ENCODE results near the gene APBA1. TPM values are rescaled to one million over a fixed set of nuclear protein-coding genes. Genes with fewer than 3 reads are reported as not detected.

APBA1 gene
- total RNA-seq, 1 donor from 2014 or later, result under 0.01 TPM

GRCh38 chr9:69556707-69557106, 115.5 kb downstream of the APBA1 start:
- FAIRE-seq (no peak), DNase-seq (ENCODE audit: low read depth) (no peak)
- Histone ChIP-seq H3K36me3 (ENCODE audit: control insufficient read depth, insufficient read depth, low read length) (no peaks in the 10 kb centered on the region), H3K27me3 (ENCODE audit: control insufficient read depth, insufficient read depth, low read length) (peaks cover 3% of the 10 kb centered on the region), H3K4me3 (ENCODE audit: low read depth, low read length) (no peak overlapping the region)
- TF ChIP-seq, protein P1, sequence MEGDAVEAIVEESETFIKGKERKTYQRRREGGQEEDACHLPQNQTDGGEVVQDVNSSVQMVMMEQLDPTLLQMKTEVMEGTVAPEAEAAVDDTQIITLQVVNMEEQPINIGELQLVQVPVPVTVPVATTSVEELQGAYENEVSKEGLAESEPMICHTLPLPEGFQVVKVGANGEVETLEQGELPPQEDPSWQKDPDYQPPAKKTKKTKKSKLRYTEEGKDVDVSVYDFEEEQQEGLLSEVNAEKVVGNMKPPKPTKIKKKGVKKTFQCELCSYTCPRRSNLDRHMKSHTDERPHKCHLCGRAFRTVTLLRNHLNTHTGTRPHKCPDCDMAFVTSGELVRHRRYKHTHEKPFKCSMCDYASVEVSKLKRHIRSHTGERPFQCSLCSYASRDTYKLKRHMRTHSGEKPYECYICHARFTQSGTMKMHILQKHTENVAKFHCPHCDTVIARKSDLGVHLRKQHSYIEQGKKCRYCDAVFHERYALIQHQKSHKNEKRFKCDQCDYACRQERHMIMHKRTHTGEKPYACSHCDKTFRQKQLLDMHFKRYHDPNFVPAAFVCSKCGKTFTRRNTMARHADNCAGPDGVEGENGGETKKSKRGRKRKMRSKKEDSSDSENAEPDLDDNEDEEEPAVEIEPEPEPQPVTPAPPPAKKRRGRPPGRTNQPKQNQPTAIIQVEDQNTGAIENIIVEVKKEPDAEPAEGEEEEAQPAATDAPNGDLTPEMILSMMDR (IDR thresholded peaks at IDR 0.05; ENCODE audit: insufficient read depth, low read length, severe bottlenecking), result no peak

DNA sequence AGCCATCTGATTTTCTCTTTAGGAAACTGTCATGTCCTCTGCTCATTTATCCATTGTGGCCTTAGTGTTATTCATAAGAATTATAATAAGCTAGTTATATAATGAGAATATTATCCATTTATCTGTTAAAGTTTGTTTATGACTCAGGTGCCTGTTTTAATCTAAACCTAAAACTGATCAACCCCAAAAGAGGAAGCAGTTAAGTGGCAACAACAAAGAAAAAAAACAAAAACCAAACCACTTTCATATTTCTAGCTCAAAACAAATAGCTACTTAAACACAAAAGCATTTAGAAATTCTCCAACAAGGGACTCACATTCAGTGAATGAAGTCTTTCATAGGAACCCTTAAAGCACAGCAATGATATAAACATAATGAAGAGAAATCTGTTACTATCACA, 116.4 kb downstream of the APBA1 start:
- FAIRE-seq (no peak), DNase-seq (ENCODE audit: low read depth) (no peak)
- Histone ChIP-seq H3K27me3 (ENCODE audit: control insufficient read depth, insufficient read depth, low read length) (peaks cover 3% of the 10 kb centered on the region), H3K36me3 (ENCODE audit: control insufficient read depth, insufficient read depth, low read length) (no peaks in the 10 kb centered on the region), H3K4me3 (ENCODE audit: low read depth, low read length) (no peak overlapping the region)
- TF ChIP-seq, protein P1 (IDR thresholded peaks at IDR 0.05; ENCODE audit: insufficient read depth, low read length, severe bottlenecking), result no peak

GRCh38 chr9:69554945-69555344, 117.2 kb downstream of the APBA1 start:
- H3K27me3 ChIP-seq (ENCODE audit: control insufficient read depth, insufficient read depth, low read length), result peaks cover 1% of the 10 kb centered on the region
- no peak for FAIRE-seq
- H3K36me3 ChIP-seq (ENCODE audit: control insufficient read depth, insufficient read depth, low read length), result no peaks in the 10 kb centered on the region
- TF ChIP-seq, protein P1 (IDR thresholded peaks at IDR 0.05; ENCODE audit: insufficient read depth, low read length, severe bottlenecking), result no peak
- H3K4me3 ChIP-seq (ENCODE audit: low read depth, low read length), result no peak overlapping the region
- peak; percentile 52 for DNase-seq (ENCODE audit: low read depth)

DNA sequence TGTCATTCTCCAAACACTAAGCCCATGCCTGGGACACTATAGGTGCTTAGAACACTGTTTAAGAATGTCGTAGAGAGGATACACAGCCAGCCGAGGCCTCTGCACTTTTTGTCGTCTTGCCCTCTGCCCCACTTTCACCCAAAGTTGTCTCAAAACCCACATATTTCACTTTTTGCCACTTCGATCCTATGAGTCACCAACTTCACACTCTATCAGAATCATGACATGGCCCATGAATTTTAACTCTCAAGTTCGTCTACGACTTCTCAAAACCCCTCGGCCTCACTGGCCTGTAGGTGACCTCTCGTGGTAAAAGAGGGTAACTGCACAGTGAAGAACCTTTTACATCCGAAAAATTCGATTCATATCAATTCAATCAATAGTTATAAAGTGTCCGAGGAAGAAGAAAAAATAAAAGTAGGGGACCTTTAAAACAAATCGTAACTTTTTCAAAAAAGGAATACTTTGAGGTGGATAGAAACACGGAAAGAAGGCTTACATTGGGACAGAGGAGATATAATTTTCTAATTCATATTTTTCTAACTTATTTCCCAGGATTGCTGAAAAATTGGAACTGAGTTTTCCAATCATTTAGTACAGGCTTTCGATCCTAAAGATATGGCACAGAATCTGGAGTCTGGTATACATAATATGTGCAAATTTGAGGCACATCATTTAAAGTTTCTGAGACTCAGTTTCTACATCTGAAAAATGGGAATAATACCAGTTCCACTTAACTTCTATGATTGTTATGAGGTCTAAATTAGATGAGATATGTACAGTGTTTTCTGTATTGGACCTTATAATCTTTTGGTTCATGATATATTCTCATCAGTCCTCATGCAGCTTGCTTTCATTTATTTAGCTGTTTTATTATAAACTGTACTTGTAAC, 122.6 kb downstream of the APBA1 start:
- no peak overlapping the region for H3K4me3 ChIP-seq (ENCODE audit: low read depth, low read length)
- no peaks in the 10 kb centered on the region for H3K36me3 ChIP-seq (ENCODE audit: control insufficient read depth, insufficient read depth, low read length)
- peaks cover 2% of the 10 kb centered on the region for H3K27me3 ChIP-seq (ENCODE audit: control insufficient read depth, insufficient read depth, low read length)
- TF ChIP-seq, protein P1 (IDR thresholded peaks at IDR 0.05; ENCODE audit: insufficient read depth, low read length, severe bottlenecking), result peak; percentile 62
- DNase-seq (ENCODE audit: low read depth) (peak; percentile 54), FAIRE-seq (no peak)

DNA sequence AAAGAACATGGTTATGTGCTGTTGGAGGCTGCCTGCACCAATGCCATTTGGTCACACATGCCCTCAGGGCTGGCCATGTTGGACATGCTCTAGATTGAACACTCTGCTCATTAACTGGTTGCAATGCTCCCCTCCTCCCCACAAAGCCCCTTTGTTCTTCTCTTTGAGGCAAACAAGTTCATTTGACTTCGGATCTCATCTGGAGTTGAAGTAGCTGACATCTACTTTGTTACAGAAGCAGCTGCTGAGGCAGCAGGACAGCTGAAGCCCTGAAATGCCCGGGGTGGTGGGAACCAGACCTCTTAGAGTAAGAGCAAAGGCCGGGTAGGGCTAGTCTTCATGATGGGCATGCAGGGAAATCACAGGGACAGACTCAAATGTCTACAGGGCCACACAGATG, 123.5 kb downstream of the APBA1 start:
- no peak overlapping the region for H3K4me3 ChIP-seq (ENCODE audit: low read depth, low read length)
- FAIRE-seq (no peak), DNase-seq (ENCODE audit: low read depth) (no peak)
- H3K27me3 ChIP-seq (ENCODE audit: control insufficient read depth, insufficient read depth, low read length), result peaks cover 2% of the 10 kb centered on the region
- TF ChIP-seq, protein P1 (IDR thresholded peaks at IDR 0.05; ENCODE audit: insufficient read depth, low read length, severe bottlenecking), result no peak
- no peaks in the 10 kb centered on the region for H3K36me3 ChIP-seq (ENCODE audit: control insufficient read depth, insufficient read depth, low read length)

Data from bronchial epithelial cell (primary cell).